ENCODE measurements around the gene SSPN.

The SSPN gene

DNA sequence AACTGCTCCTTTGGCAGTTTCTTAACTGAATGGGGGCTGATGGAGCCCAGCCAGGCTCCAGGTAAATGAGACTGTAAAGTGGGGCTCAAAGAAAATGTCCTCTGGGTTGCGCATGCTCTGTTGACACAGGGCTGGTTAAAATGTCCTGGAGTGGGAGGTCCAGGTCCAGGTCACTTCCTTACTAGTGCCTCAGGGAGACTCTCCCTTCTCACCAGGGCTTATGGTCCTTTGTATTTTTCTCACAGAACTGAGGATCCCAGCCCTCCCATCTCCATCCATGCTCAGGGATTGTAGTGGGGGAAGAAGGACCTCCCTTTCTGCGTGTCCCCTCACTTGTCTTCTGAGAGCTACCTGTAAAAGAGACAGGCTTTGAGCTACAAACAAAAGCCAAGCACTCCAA lies 77.5 kb downstream of the SSPN start:
- Histone ChIP-seq H3K27me3 (ENCODE audit: control insufficient read depth in 1 of 2, insufficient read depth in 2 of 2, low read length in 2 of 2) (no peaks in the 10 kb centered on the region), H3K4me3 (ENCODE audit: low read depth in 1 of 2, low read length in 2 of 2) (no peak overlapping the region), H3K27ac (ENCODE audit: low read depth, low read length) (no peak overlapping the region), H3K9ac (ENCODE audit: low read depth in 1 of 2, low read length in 2 of 2) (no peak overlapping the region), H3K9me3 (ENCODE audit: control insufficient read depth in 1 of 2, low read length in 2 of 2) (no peaks in the 10 kb centered on the region), H3K4me1 (ENCODE audit: control insufficient read depth in 1 of 2, insufficient read depth in 2 of 2, low read length in 2 of 2) (peaks cover 32 to 43% of the 10 kb centered on the region in 2 donors), H3K36me3 (ENCODE audit: control insufficient read depth in 1 of 2, insufficient read depth in 2 of 2, low read length in 2 of 2) (no peaks in the 10 kb centered on the region)

DNA sequence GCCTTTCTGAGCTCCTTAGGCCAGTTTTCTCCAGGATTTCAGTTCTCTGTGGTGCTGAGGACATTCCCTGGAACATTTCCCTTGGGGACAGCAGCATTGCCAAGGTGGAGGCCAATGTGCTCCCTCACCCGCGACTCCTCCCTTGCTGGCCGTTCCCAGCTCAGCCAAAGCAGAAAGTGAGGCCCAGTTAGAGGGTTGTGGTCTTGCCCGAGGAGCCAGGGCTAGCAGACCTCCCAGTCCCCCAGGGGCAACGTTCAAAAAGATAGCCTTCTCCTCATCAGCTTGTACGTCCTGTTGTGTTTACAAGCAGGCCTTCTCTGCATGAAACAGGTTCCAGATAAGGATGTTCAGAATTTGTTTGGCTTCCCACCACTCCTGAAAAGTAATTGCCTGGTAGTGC lies 78.4 kb downstream of the SSPN start:
- H3K27ac ChIP-seq (ENCODE audit: low read depth, low read length): no peak overlapping the region
- H3K27me3 ChIP-seq (ENCODE audit: control insufficient read depth in 1 of 2, insufficient read depth in 2 of 2, low read length in 2 of 2): no peaks in the 10 kb centered on the region
- H3K9ac ChIP-seq (ENCODE audit: low read depth in 1 of 2, low read length in 2 of 2): no peak overlapping the region
- no peaks in the 10 kb centered on the region for H3K9me3 ChIP-seq (ENCODE audit: control insufficient read depth in 1 of 2, low read length in 2 of 2)
- H3K4me3 ChIP-seq (ENCODE audit: low read depth in 1 of 2, low read length in 2 of 2): no peak overlapping the region
- no peaks in the 10 kb centered on the region for H3K36me3 ChIP-seq (ENCODE audit: control insufficient read depth in 1 of 2, insufficient read depth in 2 of 2, low read length in 2 of 2)
- peaks cover 33 to 44% of the 10 kb centered on the region in 2 donors for H3K4me1 ChIP-seq (ENCODE audit: control insufficient read depth in 1 of 2, insufficient read depth in 2 of 2, low read length in 2 of 2)

DNA sequence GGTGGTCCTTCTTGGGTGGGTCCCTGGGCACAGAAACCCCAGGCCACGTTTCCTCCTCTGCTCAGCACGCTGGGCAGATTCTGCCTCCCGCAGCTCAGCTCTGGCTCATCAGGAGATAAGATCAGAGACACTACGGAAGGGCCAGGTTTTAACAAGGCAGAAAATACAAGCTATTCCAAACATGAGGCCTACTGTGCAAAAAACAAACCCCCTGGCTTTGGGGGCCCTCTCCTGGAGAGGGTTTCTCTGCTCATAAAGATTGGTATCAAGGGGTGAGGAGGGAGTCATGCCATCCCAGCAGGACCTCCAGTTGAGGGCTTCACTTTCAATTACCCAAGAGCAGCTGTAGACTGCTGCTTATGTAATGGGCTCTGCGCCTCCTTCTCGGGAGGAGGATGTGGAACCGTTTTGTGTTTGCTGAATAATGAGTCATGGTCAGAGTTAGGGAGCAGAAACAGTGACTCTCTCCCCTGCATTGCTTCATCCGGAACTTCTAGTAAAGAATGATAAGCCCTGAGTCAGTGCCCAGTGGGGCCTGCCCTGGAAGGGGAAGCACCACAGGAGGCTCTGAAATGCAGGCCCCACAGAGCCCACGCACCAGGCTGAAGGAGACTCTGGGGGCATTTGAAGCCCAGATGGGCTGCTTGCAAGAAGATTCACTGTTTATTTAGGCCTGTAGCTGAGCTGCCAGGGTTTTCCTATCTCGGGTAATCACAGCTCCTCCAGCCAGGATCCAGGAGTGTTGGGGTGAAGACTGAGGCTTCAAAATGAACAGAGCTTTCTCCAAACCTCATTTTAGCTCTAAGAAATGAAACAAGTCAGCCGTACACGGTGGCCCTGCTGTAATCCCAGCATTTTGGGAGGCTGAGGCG lies 79.3 kb downstream of the SSPN start:
- Histone ChIP-seq H3K4me3 (ENCODE audit: low read depth in 1 of 2, low read length in 2 of 2) (peak overlapping the region in 1 of 2 donors; percentile 9), H3K27ac (ENCODE audit: low read depth, low read length) (peak overlapping the region; percentile 74), H3K36me3 (ENCODE audit: control insufficient read depth in 1 of 2, insufficient read depth in 2 of 2, low read length in 2 of 2) (no peaks in the 10 kb centered on the region), H3K4me1 (ENCODE audit: control insufficient read depth in 1 of 2, insufficient read depth in 2 of 2, low read length in 2 of 2) (peaks cover 37 to 52% of the 10 kb centered on the region in 2 donors), H3K9me3 (ENCODE audit: control insufficient read depth in 1 of 2, low read length in 2 of 2) (no peaks in the 10 kb centered on the region), H3K9ac (ENCODE audit: low read depth in 1 of 2, low read length in 2 of 2) (peak overlapping the region; percentile 30 to 49), H3K27me3 (ENCODE audit: control insufficient read depth in 1 of 2, insufficient read depth in 2 of 2, low read length in 2 of 2) (no peaks in the 10 kb centered on the region)

DNA sequence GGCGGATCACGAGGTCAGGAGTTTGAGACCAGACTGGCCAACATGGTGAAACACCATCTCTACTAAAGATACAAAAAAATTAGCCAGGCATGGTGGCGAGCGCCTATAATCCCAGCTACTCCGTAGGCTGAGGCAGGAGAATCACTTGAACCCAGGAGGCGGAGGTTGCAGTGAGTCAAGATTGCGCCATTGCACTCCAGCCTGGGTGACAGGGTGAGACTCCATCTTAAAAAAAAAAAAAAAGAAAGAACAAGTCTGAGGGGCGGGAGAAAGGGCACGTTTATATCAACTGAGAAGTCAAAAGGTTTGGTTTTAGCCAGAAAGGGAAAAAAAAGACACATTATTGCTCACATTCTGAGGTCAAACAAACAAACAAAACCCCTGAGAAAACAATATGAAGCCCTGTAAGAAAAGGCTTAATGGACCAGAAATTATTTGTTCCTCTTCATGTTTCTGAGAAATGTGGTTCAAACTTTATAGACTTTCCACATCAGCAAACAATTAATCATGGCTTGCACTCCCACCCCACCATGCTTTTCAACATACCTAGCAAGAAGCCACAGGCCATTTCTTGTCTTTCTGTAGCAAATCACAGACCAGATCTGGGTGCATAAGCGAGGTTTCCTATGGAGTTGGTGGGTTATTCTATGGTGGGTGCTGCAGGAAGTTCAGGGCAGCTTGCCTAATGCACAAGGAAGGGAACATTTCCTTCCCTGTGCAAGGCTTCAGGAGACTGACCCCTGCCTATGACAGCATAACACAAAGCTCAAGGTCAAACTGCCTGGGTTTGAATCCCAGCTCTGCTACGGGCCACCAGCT lies 80.1 kb downstream of the SSPN start:
- no peak overlapping the region for H3K9ac ChIP-seq (ENCODE audit: low read depth in 1 of 2, low read length in 2 of 2)
- peaks cover 37 to 57% of the 10 kb centered on the region in 2 donors for H3K4me1 ChIP-seq (ENCODE audit: control insufficient read depth in 1 of 2, insufficient read depth in 2 of 2, low read length in 2 of 2)
- no peak overlapping the region for H3K4me3 ChIP-seq (ENCODE audit: low read depth in 1 of 2, low read length in 2 of 2)
- no peaks in the 10 kb centered on the region for H3K36me3 ChIP-seq (ENCODE audit: control insufficient read depth in 1 of 2, insufficient read depth in 2 of 2, low read length in 2 of 2)
- H3K9me3 ChIP-seq (ENCODE audit: control insufficient read depth in 1 of 2, low read length in 2 of 2): no peaks in the 10 kb centered on the region
- no peaks in the 10 kb centered on the region for H3K27me3 ChIP-seq (ENCODE audit: control insufficient read depth in 1 of 2, insufficient read depth in 2 of 2, low read length in 2 of 2)
- H3K27ac ChIP-seq (ENCODE audit: low read depth, low read length): peak overlapping the region; percentile 74

DNA sequence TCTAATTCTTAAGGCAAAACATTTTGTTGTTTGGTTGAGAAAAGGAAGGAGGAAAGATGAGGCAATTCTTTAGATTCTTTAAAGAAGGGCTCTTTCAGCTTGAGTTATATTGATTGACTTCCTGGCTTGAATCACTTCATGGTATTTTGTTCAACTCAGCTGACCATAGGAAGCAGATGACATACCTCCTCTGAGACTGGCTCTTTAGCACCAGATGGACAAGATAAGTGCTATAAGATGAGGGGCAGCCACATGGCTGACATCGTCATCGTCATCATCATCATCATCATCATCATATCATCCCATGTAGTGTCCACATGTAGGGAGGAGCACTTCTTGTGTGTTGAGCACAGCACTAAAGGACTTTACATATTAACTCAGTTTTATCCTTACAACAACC lies 81.3 kb downstream of the SSPN start:
- Histone ChIP-seq H3K4me1 (ENCODE audit: control insufficient read depth in 1 of 2, insufficient read depth in 2 of 2, low read length in 2 of 2) (peaks cover 31 to 46% of the 10 kb centered on the region in 2 donors), H3K27me3 (ENCODE audit: control insufficient read depth in 1 of 2, insufficient read depth in 2 of 2, low read length in 2 of 2) (no peaks in the 10 kb centered on the region), H3K36me3 (ENCODE audit: control insufficient read depth in 1 of 2, insufficient read depth in 2 of 2, low read length in 2 of 2) (no peaks in the 10 kb centered on the region), H3K9me3 (ENCODE audit: control insufficient read depth in 1 of 2, low read length in 2 of 2) (no peaks in the 10 kb centered on the region), H3K4me3 (ENCODE audit: low read depth in 1 of 2, low read length in 2 of 2) (no peak overlapping the region), H3K9ac (ENCODE audit: low read depth in 1 of 2, low read length in 2 of 2) (no peak overlapping the region), H3K27ac (ENCODE audit: low read depth, low read length) (no peak overlapping the region)

DNA sequence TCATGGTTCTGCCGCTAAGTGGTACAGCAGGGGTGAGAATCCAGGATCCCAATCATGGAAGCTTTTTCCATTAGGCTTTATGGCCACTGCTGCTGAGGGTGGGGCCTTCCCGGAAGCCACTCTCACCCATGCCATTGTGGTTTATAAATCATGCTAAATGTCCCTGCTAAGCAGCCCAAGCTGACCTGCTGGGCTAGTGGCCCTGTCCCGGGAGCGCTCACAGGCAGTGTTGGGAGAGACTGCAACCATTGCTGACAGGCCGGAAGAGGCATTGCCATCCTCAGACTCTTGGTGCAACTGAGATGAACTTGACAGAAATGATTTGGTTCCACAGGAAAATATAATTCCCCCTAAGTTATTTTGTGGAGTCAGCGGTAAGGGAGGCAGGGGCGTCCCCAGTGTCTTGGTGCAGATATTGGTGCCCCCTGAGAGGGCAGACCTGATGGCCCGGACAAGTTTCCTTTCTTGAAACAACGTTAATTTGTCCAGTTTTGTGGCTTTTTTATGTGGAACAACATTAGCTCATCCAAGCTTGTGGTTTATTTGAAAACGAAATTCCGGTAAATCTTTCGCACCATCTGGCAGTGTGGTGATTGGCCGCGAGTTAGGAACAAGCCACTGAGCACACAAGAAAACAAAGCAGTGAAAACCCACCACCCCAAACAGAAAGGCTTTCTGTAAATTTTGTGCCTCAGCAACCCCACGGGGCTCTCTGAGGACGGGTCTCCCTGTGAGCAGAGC lies 82.3 kb downstream of the SSPN start:
- H3K9ac ChIP-seq (ENCODE audit: low read depth in 1 of 2, low read length in 2 of 2): no peak overlapping the region
- no peaks in the 10 kb centered on the region for H3K9me3 ChIP-seq (ENCODE audit: control insufficient read depth in 1 of 2, low read length in 2 of 2)
- H3K27ac ChIP-seq (ENCODE audit: low read depth, low read length): no peak overlapping the region
- H3K4me3 ChIP-seq (ENCODE audit: low read depth in 1 of 2, low read length in 2 of 2): no peak overlapping the region
- H3K4me1 ChIP-seq (ENCODE audit: control insufficient read depth in 1 of 2, insufficient read depth in 2 of 2, low read length in 2 of 2): peaks cover 26 to 43% of the 10 kb centered on the region in 2 donors
- H3K36me3 ChIP-seq (ENCODE audit: control insufficient read depth in 1 of 2, insufficient read depth in 2 of 2, low read length in 2 of 2): no peaks in the 10 kb centered on the region
- H3K27me3 ChIP-seq (ENCODE audit: control insufficient read depth in 1 of 2, insufficient read depth in 2 of 2, low read length in 2 of 2): no peaks in the 10 kb centered on the region

DNA sequence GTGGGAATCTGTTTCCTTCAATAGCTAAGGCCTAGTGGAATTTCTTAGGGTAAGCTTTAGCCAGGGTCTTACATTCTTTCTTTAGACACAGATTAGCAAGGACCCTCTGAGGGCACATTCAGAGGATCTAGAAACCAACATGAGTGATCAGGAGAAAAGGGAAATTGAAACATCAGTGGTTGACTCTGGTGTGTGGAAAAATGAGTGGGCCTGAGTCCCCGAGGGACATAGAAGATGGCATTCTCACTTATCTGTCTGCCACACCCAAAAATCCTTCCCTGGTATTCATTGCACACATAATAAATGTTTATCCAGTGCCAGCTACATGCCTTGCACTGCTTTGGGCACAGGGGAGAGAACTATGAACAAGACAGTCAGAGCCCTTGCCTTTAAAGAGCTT lies 82.9 kb downstream of the SSPN start:
- Histone ChIP-seq H3K36me3 (ENCODE audit: control insufficient read depth in 1 of 2, insufficient read depth in 2 of 2, low read length in 2 of 2) (no peaks in the 10 kb centered on the region), H3K4me3 (ENCODE audit: low read depth in 1 of 2, low read length in 2 of 2) (no peak overlapping the region), H3K4me1 (ENCODE audit: control insufficient read depth in 1 of 2, insufficient read depth in 2 of 2, low read length in 2 of 2) (peaks cover 26 to 43% of the 10 kb centered on the region in 2 donors), H3K9ac (ENCODE audit: low read depth in 1 of 2, low read length in 2 of 2) (no peak overlapping the region), H3K9me3 (ENCODE audit: control insufficient read depth in 1 of 2, low read length in 2 of 2) (no peaks in the 10 kb centered on the region), H3K27me3 (ENCODE audit: control insufficient read depth in 1 of 2, insufficient read depth in 2 of 2, low read length in 2 of 2) (no peaks in the 10 kb centered on the region), H3K27ac (ENCODE audit: low read depth, low read length) (no peak overlapping the region)

DNA sequence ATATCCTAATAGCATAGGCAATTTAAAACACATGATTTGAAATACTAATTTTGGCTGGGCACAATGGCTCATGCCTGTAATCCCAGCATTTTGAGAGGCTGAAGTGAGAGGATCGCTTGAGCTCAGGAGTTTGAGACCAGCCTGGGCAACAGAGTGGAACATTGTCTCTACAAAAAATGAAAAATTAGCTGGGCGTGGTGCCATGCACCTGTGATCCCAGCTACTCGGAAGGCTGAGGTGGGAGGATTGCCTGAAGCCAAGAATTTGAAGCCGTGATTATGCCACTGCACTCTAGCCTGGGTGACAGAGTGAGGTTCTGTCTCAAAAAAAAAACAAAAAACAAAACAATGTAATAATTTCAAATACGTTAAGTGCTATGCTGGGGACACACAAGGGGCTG lies 83.3 kb downstream of the SSPN start:
- no peaks in the 10 kb centered on the region for H3K36me3 ChIP-seq (ENCODE audit: control insufficient read depth in 1 of 2, insufficient read depth in 2 of 2, low read length in 2 of 2)
- H3K4me3 ChIP-seq (ENCODE audit: low read depth in 1 of 2, low read length in 2 of 2): no peak overlapping the region
- H3K9me3 ChIP-seq (ENCODE audit: control insufficient read depth in 1 of 2, low read length in 2 of 2): no peaks in the 10 kb centered on the region
- no peak overlapping the region for H3K9ac ChIP-seq (ENCODE audit: low read depth in 1 of 2, low read length in 2 of 2)
- H3K4me1 ChIP-seq (ENCODE audit: control insufficient read depth in 1 of 2, insufficient read depth in 2 of 2, low read length in 2 of 2): peaks cover 24 to 40% of the 10 kb centered on the region in 2 donors
- no peak overlapping the region for H3K27ac ChIP-seq (ENCODE audit: low read depth, low read length)
- H3K27me3 ChIP-seq (ENCODE audit: control insufficient read depth in 1 of 2, insufficient read depth in 2 of 2, low read length in 2 of 2): no peaks in the 10 kb centered on the region

DNA sequence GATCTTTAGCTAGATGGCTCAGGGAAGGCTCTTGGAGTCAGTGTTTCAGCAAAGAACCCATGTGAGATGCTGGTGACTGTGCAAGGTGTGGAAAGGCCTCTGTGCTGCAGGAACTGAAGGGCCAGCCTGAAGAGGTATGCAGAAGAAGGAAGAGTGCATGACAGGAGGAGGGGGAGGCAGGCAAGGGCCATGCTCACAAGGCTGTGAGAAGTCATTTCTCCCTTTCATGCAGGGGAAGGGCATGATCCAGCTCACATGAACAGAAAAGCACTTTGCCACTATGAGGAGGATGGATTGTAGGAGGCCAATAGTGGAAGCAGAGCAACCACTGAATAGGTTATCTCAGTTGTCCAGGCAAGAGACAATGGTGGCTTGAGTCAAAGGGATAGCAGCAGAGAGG lies 83.7 kb downstream of the SSPN start:
- Histone ChIP-seq H3K9ac (ENCODE audit: low read depth in 1 of 2, low read length in 2 of 2) (no peak overlapping the region), H3K9me3 (ENCODE audit: control insufficient read depth in 1 of 2, low read length in 2 of 2) (no peaks in the 10 kb centered on the region), H3K27me3 (ENCODE audit: control insufficient read depth in 1 of 2, insufficient read depth in 2 of 2, low read length in 2 of 2) (no peaks in the 10 kb centered on the region), H3K27ac (ENCODE audit: low read depth, low read length) (no peak overlapping the region), H3K36me3 (ENCODE audit: control insufficient read depth in 1 of 2, insufficient read depth in 2 of 2, low read length in 2 of 2) (no peaks in the 10 kb centered on the region), H3K4me1 (ENCODE audit: control insufficient read depth in 1 of 2, insufficient read depth in 2 of 2, low read length in 2 of 2) (peaks cover 20 to 36% of the 10 kb centered on the region in 2 donors), H3K4me3 (ENCODE audit: low read depth in 1 of 2, low read length in 2 of 2) (no peak overlapping the region)

DNA sequence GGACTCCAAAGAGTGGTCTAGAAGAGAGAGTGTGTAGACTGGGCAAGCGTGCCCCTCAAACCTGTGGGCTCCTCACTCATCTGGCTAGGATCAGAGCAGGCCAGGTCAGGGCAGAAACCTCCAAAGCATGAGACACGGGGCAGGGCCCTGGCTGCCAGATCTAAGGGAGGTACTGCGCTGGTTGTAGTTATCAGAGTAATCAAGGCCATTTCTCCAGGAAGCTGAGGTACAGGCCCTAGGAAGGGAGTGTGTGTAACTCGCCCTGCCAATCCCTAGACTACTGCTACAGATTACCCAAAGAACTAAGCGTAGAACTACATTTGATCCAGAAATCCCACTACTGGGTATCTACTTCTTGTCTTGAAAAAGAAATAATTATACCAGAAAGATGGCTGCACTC lies 84.5 kb downstream of the SSPN start:
- Histone ChIP-seq H3K9me3 (ENCODE audit: control insufficient read depth in 1 of 2, low read length in 2 of 2) (no peaks in the 10 kb centered on the region), H3K4me3 (ENCODE audit: low read depth in 1 of 2, low read length in 2 of 2) (no peak overlapping the region), H3K27ac (ENCODE audit: low read depth, low read length) (no peak overlapping the region)

More for the DNA sequence above, 84.5 kb downstream of the SSPN start:
- Histone ChIP-seq H3K27me3 (ENCODE audit: control insufficient read depth in 1 of 2, insufficient read depth in 2 of 2, low read length in 2 of 2) (no peaks in the 10 kb centered on the region), H3K4me1 (ENCODE audit: control insufficient read depth in 1 of 2, insufficient read depth in 2 of 2, low read length in 2 of 2) (peaks cover 11 to 27% of the 10 kb centered on the region in 2 donors), H3K9ac (ENCODE audit: low read depth in 1 of 2, low read length in 2 of 2) (no peak overlapping the region), H3K36me3 (ENCODE audit: control insufficient read depth in 1 of 2, insufficient read depth in 2 of 2, low read length in 2 of 2) (no peaks in the 10 kb centered on the region)

Data from duodenal mucosa (tissue), 2 donors.